Iris pigment epithelial cell (primary cell): ENCODE data around the gene SLF2.

Experiments used
- DNase-seq: peaks from one replicate; pipeline ENCODE4 v3.0.0-alpha.2; 2011; ENCODE audit warnings: low read depth

The SLF2 gene

GRCh38 chr10:101000127-101000914 lies 87.6 kb downstream of the SLF2 start:
- DNase-seq = peak; percentile 37

- peak; percentile 95 for DNase-seq
Observed at GRCh38 chr10:101000915-101001658, 88.3 kb downstream of the SLF2 start.

GRCh38 chr10:101001659-101002035 lies 88.9 kb downstream of the SLF2 start:
- DNase-seq = no peak

- DNase-seq = no peak
Observed at GRCh38 chr10:101002456-101002855, 89.7 kb downstream of the SLF2 start.

GRCh38 chr10:101003639-101004206 lies 91.0 kb downstream of the SLF2 start:
- no peak for DNase-seq

- DNase-seq = no peak
Observed at GRCh38 chr10:101005361-101005760, 92.6 kb downstream of the SLF2 start.

GRCh38 chr10:101005869-101006567 lies 93.3 kb downstream of the SLF2 start:
- no peak for DNase-seq

GRCh38 chr10:101006593-101007098 lies 93.9 kb downstream of the SLF2 start:
- no peak for DNase-seq

GRCh38 chr10:101007099-101007711 lies 94.4 kb downstream of the SLF2 start:
- DNase-seq = peak; percentile 18

GRCh38 chr10:101007915-101008822 lies 95.4 kb downstream of the SLF2 start:
- no peak for DNase-seq

GRCh38 chr10:101008823-101009423 lies 96.2 kb downstream of the SLF2 start:
- DNase-seq = no peak

- no peak for DNase-seq
Observed at GRCh38 chr10:101010329-101010728, 97.6 kb downstream of the SLF2 start.

- DNase-seq = no peak
Observed at GRCh38 chr10:101011517-101012423, 99.0 kb downstream of the SLF2 start.

- DNase-seq = peak; percentile 88
Observed at GRCh38 chr10:101012525-101013364, 100.0 kb downstream of the SLF2 start.

GRCh38 chr10:101013365-101013825 lies 100.6 kb downstream of the SLF2 start:
- no peak for DNase-seq

GRCh38 chr10:101014230-101014884 lies 101.6 kb downstream of the SLF2 start:
- peak; percentile 47 for DNase-seq
